IPS-18a (cell line): ENCODE data around the gene OR1M1.

ENCODE experiments used
- H3K27ac ChIP-seq: one replicate; pipeline ENCODE4 v1.5.1; 2013; ENCODE audit warnings: low read length
- H3K27me3 ChIP-seq: one replicate; pipeline ENCODE4 v1.6.1; 2013; ENCODE audit warnings: mild to moderate bottlenecking, low read length; ENCODE audit not compliant: control insufficient read depth, insufficient read depth
- H3K36me3 ChIP-seq: one replicate; pipeline ENCODE4 v1.6.1; 2013; ENCODE audit warnings: low read depth, low read length; ENCODE audit not compliant: control insufficient read depth
- H3K4me1 ChIP-seq: one replicate; pipeline ENCODE4 v1.6.1; 2013; ENCODE audit warnings: low read depth, low read length; ENCODE audit not compliant: control insufficient read depth
- H3K4me3 ChIP-seq: one replicate; pipeline ENCODE4 v1.5.1; 2013; ENCODE audit warnings: low read length
- H3K9ac ChIP-seq: one replicate; pipeline ENCODE4 v1.6.1; 2013; ENCODE audit warnings: mild to moderate bottlenecking, low read length, moderate library complexity
- H3K9me3 ChIP-seq: one replicate; pipeline ENCODE4 v1.6.1; 2013; ENCODE audit warnings: low read depth, low read length; ENCODE audit not compliant: control insufficient read depth

OR1M1 gene

GRCh38 chr19:9144920-9145319 is 58.1 kb downstream of the OR1M1 start:
- H3K27me3 ChIP-seq: no peaks in the 10 kb centered on the region
- H3K9me3 ChIP-seq: peaks cover 23% of the 10 kb centered on the region
- no peak overlapping the region for H3K27ac ChIP-seq
- no peak overlapping the region for H3K9ac ChIP-seq
- peaks cover 4% of the 10 kb centered on the region for H3K4me1 ChIP-seq
- no peak overlapping the region for H3K4me3 ChIP-seq
- peaks cover 11% of the 10 kb centered on the region for H3K36me3 ChIP-seq
